Measurements from ENCODE around the gene SP7. TPM values are rescaled to one million over a fixed set of nuclear protein-coding genes. Genes with fewer than 3 reads are reported as not detected.
A peak's percentile ranks its signal among the peaks of the same experiment; 100 is the strongest.

The SP7 gene
- total and polyA plus RNA-seq, 9 of the 15 experiments (the other 6 are each of a cell fraction or from before 2014, with no cell fraction given): 0.04 TPM; not detected in 8

DNA sequence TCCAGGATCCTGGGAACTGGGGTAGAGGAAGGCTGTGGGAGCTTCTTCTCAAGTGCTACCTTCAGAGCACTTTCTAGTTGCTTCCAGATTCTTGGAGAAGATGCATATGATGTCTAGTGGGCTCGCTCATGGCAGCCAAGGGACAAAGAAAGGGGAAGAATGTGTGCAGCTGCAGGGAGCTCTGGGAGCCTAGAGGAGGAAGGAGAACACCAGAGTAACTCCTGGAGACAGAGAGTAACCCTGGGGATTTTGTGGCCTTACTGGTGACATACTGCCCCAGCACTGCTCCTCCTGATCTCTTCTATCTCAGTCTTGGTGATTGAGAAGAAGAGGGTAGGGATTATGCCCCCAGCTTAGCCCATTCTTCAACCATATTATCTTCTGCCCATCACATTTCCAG lies 10.3 kb upstream of the SP7 start (continued):
- TF ChIP-seq, protein P1, sequence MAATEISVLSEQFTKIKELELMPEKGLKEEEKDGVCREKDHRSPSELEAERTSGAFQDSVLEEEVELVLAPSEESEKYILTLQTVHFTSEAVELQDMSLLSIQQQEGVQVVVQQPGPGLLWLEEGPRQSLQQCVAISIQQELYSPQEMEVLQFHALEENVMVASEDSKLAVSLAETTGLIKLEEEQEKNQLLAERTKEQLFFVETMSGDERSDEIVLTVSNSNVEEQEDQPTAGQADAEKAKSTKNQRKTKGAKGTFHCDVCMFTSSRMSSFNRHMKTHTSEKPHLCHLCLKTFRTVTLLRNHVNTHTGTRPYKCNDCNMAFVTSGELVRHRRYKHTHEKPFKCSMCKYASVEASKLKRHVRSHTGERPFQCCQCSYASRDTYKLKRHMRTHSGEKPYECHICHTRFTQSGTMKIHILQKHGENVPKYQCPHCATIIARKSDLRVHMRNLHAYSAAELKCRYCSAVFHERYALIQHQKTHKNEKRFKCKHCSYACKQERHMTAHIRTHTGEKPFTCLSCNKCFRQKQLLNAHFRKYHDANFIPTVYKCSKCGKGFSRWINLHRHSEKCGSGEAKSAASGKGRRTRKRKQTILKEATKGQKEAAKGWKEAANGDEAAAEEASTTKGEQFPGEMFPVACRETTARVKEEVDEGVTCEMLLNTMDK (IDR thresholded peaks at IDR 0.05; ENCODE audit: borderline replicate concordance, insufficient read depth, low read depth, low read length, poor library complexity, severe bottlenecking): no peak

DNA sequence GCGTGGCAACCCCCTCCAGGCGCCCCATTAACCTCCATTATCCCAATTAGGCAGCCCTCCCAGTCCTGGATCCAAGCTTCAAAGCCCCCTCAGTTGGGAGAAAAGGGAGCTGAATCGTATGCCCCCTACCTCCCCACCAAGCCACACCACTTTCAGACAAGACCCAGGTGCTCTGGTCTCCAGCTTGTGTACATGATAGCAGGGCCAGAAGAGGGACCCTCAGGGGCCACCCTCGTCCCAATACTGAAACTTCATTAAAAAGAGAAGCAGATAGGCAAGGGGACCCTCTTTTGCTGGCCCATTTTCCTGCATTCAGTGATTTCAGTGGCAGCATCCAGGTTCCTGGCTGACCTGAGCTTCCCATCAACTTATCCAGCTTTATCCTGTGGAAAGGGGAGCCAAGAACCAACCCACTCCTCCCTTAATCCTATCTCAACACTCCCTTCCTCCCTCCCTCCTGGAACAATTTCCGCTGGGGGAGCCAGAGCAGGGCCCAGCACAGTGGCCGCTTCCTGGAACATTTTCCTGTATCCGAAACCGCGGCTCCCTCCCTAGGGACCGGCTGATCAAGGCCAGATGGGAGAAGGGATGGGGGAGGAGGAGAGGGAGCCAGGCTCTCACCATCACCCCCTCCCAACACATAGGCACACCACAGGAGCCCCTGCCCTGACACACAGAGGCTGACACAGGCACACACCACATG lies 9.5 kb upstream of the SP7 start:
- Histone ChIP-seq H4K20me1 (replicated peaks; ENCODE audit: control insufficient read depth, insufficient read depth, low read length) (no peaks in the 10 kb centered on the region), H3K36me3 (ENCODE audit: control insufficient read depth, insufficient read depth, low read length) (no peaks in the 10 kb centered on the region), H3K4me2 (ENCODE audit: insufficient read depth, low read length) (peak overlapping the region; percentile 87), H2AFZ (ENCODE audit: low read depth, low read length) (peak overlapping the region; percentile 58), H3K9me1 (ENCODE audit: control insufficient read depth, insufficient read depth, low read length) (no peaks in the 10 kb centered on the region), H3K9ac (ENCODE audit: insufficient read depth in 1 of 2, low read depth in 2 of 2, low read length in 2 of 2) (peak overlapping the region; percentile 43 to 95; a peak in 2 of 4 replicates), H3K27me3 (ENCODE audit: control insufficient read depth in 2 of 2, insufficient read depth in 2 of 2, low read length in 2 of 2) (no peaks in the 10 kb centered on the region), H3K4me3 (peak overlapping the region; percentile 48), H3K27ac (ENCODE audit: extremely low read depth, low read depth, low read length) (no peak overlapping the region), H3K4me1 (replicated peaks in 1 of 2; ENCODE audit: control insufficient read depth in 2 of 2, insufficient read depth in 2 of 2, low read length in 2 of 2) (peaks cover 7 to 17% of the 10 kb centered on the region in 2 experiments; a peak in 4 of 5 replicates), H3K79me2 (ENCODE audit: control insufficient read depth, insufficient read depth, low read length) (no peaks in the 10 kb centered on the region), H3K9me3 (replicated peaks; ENCODE audit: control insufficient read depth, insufficient read depth, low read depth, low read length) (no peaks in the 10 kb centered on the region)
- no peak for DNase-seq (ENCODE audit: extremely low read depth in 1 of 4, low spot score in 3 of 4)
- in situ Hi-C loops (cut with MboI): no loop called here
- BruUV-seq (replicated peaks): no TSS peak
- ChIA-PET CTCF (ENCODE audit: low intra/inter-chr PET ratio) (interaction anchor here (0.6 to 1.7 kb wide), 6 partner anchors 18 to 299 kb away, joined by 3 to 11 read pairs (median 4); no protein-coding TSS in a partner anchor), POLR2A (interaction anchor here (0.8 to 2.1 kb wide), 9 partner anchors 11 to 172 kb away, joined by 3 to 12 read pairs (median 4); partner anchors contain the start of genes AAAS and TARBP2)
- WGBS (ENCODE audit: insufficient coverage, low coverage, missing lambda C conversion rate): 7% methylated on average over 4 of the region's 10 CpGs
- intact Hi-C loops (cut with micrococcal nuclease): loop anchor here (1.0 kb wide), 1 partner anchor 21 kb away; no protein-coding TSS in a partner anchor
- FAIRE-seq: no peak
- ATAC-seq: no peak; the same call in 2 of the 3 replicates
- TF ChIP-seq CHD4 (IDR thresholded peaks at IDR 0.05; ENCODE audit: insufficient read depth, insufficient replicate concordance, low read depth, low read length, poor library complexity, severe bottlenecking) (no peak), CBFA2T3 (IDR thresholded peaks at IDR 0.05) (0 out of 2 replicates have a peak, but pooled peaks have one; percentile 0), KLF10 (CRISPR knock-in tag; IDR thresholded peaks at IDR 0.05) (no peak), MCM7 (IDR thresholded peaks at IDR 0.05) (no peak), NELFE (IDR thresholded peaks at IDR 0.05; ENCODE audit: insufficient read depth, insufficient read length) (no peak), ZNF408 (CRISPR knock-in tag; IDR thresholded peaks at IDR 0.05; ENCODE audit: low read depth) (no peak), JUND (IDR thresholded peaks at IDR 0.05; ENCODE audit: borderline replicate concordance, low read depth, low read length) (no peak), JUND (tag; IDR thresholded peaks at IDR 0.05; ENCODE audit: borderline replicate concordance, low read depth, low read length) (no peak)
- TF ChIP-seq, protein P2, sequence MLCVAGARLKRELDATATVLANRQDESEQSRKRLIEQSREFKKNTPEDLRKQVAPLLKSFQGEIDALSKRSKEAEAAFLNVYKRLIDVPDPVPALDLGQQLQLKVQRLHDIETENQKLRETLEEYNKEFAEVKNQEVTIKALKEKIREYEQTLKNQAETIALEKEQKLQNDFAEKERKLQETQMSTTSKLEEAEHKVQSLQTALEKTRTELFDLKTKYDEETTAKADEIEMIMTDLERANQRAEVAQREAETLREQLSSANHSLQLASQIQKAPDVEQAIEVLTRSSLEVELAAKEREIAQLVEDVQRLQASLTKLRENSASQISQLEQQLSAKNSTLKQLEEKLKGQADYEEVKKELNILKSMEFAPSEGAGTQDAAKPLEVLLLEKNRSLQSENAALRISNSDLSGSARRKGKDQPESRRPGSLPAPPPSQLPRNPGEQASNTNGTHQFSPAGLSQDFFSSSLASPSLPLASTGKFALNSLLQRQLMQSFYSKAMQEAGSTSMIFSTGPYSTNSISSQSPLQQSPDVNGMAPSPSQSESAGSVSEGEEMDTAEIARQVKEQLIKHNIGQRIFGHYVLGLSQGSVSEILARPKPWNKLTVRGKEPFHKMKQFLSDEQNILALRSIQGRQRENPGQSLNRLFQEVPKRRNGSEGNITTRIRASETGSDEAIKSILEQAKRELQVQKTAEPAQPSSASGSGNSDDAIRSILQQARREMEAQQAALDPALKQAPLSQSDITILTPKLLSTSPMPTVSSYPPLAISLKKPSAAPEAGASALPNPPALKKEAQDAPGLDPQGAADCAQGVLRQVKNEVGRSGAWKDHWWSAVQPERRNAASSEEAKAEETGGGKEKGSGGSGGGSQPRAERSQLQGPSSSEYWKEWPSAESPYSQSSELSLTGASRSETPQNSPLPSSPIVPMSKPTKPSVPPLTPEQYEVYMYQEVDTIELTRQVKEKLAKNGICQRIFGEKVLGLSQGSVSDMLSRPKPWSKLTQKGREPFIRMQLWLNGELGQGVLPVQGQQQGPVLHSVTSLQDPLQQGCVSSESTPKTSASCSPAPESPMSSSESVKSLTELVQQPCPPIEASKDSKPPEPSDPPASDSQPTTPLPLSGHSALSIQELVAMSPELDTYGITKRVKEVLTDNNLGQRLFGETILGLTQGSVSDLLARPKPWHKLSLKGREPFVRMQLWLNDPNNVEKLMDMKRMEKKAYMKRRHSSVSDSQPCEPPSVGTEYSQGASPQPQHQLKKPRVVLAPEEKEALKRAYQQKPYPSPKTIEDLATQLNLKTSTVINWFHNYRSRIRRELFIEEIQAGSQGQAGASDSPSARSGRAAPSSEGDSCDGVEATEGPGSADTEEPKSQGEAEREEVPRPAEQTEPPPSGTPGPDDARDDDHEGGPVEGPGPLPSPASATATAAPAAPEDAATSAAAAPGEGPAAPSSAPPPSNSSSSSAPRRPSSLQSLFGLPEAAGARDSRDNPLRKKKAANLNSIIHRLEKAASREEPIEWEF (CRISPR knock-in tag; IDR thresholded peaks at IDR 0.05): no peak
- TF ChIP-seq, protein P3, sequence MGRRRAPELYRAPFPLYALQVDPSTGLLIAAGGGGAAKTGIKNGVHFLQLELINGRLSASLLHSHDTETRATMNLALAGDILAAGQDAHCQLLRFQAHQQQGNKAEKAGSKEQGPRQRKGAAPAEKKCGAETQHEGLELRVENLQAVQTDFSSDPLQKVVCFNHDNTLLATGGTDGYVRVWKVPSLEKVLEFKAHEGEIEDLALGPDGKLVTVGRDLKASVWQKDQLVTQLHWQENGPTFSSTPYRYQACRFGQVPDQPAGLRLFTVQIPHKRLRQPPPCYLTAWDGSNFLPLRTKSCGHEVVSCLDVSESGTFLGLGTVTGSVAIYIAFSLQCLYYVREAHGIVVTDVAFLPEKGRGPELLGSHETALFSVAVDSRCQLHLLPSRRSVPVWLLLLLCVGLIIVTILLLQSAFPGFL (CRISPR knock-in tag; IDR thresholded peaks at IDR 0.05): no peak

Measured in K562 (cell line).